ENCODE results near the gene ZDHHC6. TPM values are rescaled to one million over a fixed set of nuclear protein-coding genes. Genes with fewer than 3 reads are reported as not detected.

Gene ZDHHC6
- total and polyA plus RNA-seq, 2 donors (not counting 1 experiment from before 2014, with no cell fraction given): 30.5 to 61.2 TPM

- no peaks in the 10 kb centered on the region for H3K9me3 Mint-ChIP-seq (ENCODE audit: insufficient read depth)
- Histone ChIP-seq H3K27me3 (replicated peaks in 1 of 4; ENCODE audit: control extremely low read depth in 1 of 4, control insufficient read depth in 3 of 4, insufficient read depth in 4 of 4, low read length in 3 of 4) (no peaks in the 10 kb centered on the region), H3K79me2 (ENCODE audit: control insufficient read depth, insufficient read depth, low read length) (peaks cover 19% of the 10 kb centered on the region), H3K4me3 (ENCODE audit: control extremely low read depth in 1 of 5, extremely low read depth in 1 of 5, insufficient read depth in 1 of 5, low read depth in 2 of 5, low read length in 4 of 5) (no peak overlapping the region), H3K9ac (ENCODE audit: low read length) (no peak overlapping the region), H3K4me2 (replicated peaks; ENCODE audit: low read depth, low read length, poor library complexity, severe bottlenecking) (no peak overlapping the region), H2AFZ (ENCODE audit: insufficient read depth, low read depth, low read length, poor library complexity, severe bottlenecking) (no peak overlapping the region), H3K9me3 (ENCODE audit: control extremely low read depth in 1 of 3, control insufficient read depth in 2 of 3, insufficient read depth in 1 of 3, low read length in 2 of 3) (no peaks in the 10 kb centered on the region), H3K27ac (ENCODE audit: low read length in 2 of 2) (no peak overlapping the region), H4K20me1 (ENCODE audit: control insufficient read depth, insufficient read depth, low read length, poor library complexity, severe bottlenecking) (no peaks in the 10 kb centered on the region), H3K36me3 (replicated peaks in 1 of 2; ENCODE audit: control extremely low read depth in 1 of 2, control insufficient read depth in 1 of 2, extremely low read depth in 1 of 2, insufficient read depth in 2 of 2, low read length in 1 of 2) (no peaks in the 10 kb centered on the region), H3K4me1 (ENCODE audit: control insufficient read depth in 2 of 2, insufficient read depth in 2 of 2, low read length in 2 of 2) (no peaks in the 10 kb centered on the region)
- DNase-seq: no peak
- no peak overlapping the region for H3K4me3 Mint-ChIP-seq
- H3K4me1 Mint-ChIP-seq: no peaks in the 10 kb centered on the region
- no peak for ATAC-seq (ENCODE audit: low read depth)
- H3K27ac Mint-ChIP-seq: no peak overlapping the region
- ChIA-PET POLR2A (no interaction called here), CTCF (interaction anchor here (1.5 kb wide), 1 partner anchor 21 kb away, joined by 3 read pairs; no protein-coding TSS in a partner anchor)
- TF ChIP-seq EZH2 (IDR thresholded peaks at IDR 0.05; ENCODE audit: borderline replicate concordance, insufficient read depth, low read depth, low read length, poor library complexity, severe bottlenecking) (no peak), CTCF (IDR thresholded peaks at IDR 0.05) (no peak)
- intact Hi-C loops (cut with micrococcal nuclease): no loop called here
- H3K27me3 Mint-ChIP-seq: no peaks in the 10 kb centered on the region
These were observed 44.4 kb upstream of the ZDHHC6 start for GRCh38 chr10:112491144-112491543.

GRCh38 chr10:112490545-112490944, 43.8 kb upstream of the ZDHHC6 start:
- POLR2A ChIA-PET: no interaction called here
- Histone ChIP-seq H3K9ac (ENCODE audit: low read length) (no peak overlapping the region), H3K9me3 (ENCODE audit: control extremely low read depth in 1 of 3, control insufficient read depth in 2 of 3, insufficient read depth in 1 of 3, low read length in 2 of 3) (no peaks in the 10 kb centered on the region), H3K27me3 (replicated peaks in 1 of 4; ENCODE audit: control extremely low read depth in 1 of 4, control insufficient read depth in 3 of 4, insufficient read depth in 4 of 4, low read length in 3 of 4) (no peaks in the 10 kb centered on the region), H4K20me1 (ENCODE audit: control insufficient read depth, insufficient read depth, low read length, poor library complexity, severe bottlenecking) (no peaks in the 10 kb centered on the region), H3K27ac (ENCODE audit: low read length in 2 of 2) (no peak overlapping the region), H3K36me3 (replicated peaks in 1 of 2; ENCODE audit: control extremely low read depth in 1 of 2, control insufficient read depth in 1 of 2, extremely low read depth in 1 of 2, insufficient read depth in 2 of 2, low read length in 1 of 2) (no peaks in the 10 kb centered on the region), H3K4me1 (ENCODE audit: control insufficient read depth in 2 of 2, insufficient read depth in 2 of 2, low read length in 2 of 2) (no peaks in the 10 kb centered on the region), H3K79me2 (ENCODE audit: control insufficient read depth, insufficient read depth, low read length) (peaks cover 15% of the 10 kb centered on the region), H2AFZ (ENCODE audit: insufficient read depth, low read depth, low read length, poor library complexity, severe bottlenecking) (no peak overlapping the region), H3K4me2 (replicated peaks; ENCODE audit: low read depth, low read length, poor library complexity, severe bottlenecking) (no peak overlapping the region), H3K4me3 (ENCODE audit: control extremely low read depth in 1 of 5, extremely low read depth in 1 of 5, insufficient read depth in 1 of 5, low read depth in 2 of 5, low read length in 4 of 5) (no peak overlapping the region)
- DNase-seq (no peak), ATAC-seq (ENCODE audit: low read depth) (no peak)
- no peak overlapping the region for H3K4me3 Mint-ChIP-seq
- no peaks in the 10 kb centered on the region for H3K9me3 Mint-ChIP-seq (ENCODE audit: insufficient read depth)
- CTCF ChIA-PET: no interaction called here
- no peaks in the 10 kb centered on the region for H3K27me3 Mint-ChIP-seq
- WGBS (ENCODE audit: insufficient coverage): 86% methylated on average over 2 of the region's 2 CpGs
- no peak for TF ChIP-seq CTCF (IDR thresholded peaks at IDR 0.05)
- no peak for TF ChIP-seq EZH2 (IDR thresholded peaks at IDR 0.05; ENCODE audit: borderline replicate concordance, insufficient read depth, low read depth, low read length, poor library complexity, severe bottlenecking)
- no peak overlapping the region for H3K27ac Mint-ChIP-seq
- no peaks in the 10 kb centered on the region for H3K4me1 Mint-ChIP-seq
- intact Hi-C loops (cut with micrococcal nuclease): no loop called here

Measured in B cell (primary cell).